GM12874 (cell line): ENCODE data around the gene DSTYK.

Experiments used
- TF ChIP-seq, protein P1 (sequence below): IDR thresholded peaks from 2 replicates; pipeline ENCODE4 v1.5.1; 2011; ENCODE audit warnings: low read depth, mild to moderate bottlenecking, control low read depth, low read length, moderate library complexity; ENCODE audit not compliant: insufficient read depth

The DSTYK gene

DNA sequence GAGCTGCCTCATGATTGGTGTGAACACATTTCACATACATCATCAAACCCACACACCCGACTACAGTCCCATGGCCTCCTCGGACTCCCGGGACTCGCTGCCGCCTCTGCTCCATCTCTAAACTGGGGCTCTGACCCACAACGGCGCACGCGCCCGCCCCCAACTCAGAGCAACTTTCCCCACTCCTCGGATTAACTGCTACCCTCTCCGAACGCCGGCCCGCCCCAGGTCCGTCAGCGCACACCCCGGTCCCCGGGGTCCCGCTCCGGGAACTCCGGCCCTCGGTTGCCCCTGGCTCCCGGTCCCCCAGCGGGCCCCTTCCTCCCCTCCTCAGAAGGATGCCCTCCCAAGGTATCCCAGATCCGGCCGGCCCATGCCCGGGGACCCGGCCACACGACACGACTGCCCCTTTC, 740 bp downstream of the DSTYK start:
- TF ChIP-seq, protein P1, sequence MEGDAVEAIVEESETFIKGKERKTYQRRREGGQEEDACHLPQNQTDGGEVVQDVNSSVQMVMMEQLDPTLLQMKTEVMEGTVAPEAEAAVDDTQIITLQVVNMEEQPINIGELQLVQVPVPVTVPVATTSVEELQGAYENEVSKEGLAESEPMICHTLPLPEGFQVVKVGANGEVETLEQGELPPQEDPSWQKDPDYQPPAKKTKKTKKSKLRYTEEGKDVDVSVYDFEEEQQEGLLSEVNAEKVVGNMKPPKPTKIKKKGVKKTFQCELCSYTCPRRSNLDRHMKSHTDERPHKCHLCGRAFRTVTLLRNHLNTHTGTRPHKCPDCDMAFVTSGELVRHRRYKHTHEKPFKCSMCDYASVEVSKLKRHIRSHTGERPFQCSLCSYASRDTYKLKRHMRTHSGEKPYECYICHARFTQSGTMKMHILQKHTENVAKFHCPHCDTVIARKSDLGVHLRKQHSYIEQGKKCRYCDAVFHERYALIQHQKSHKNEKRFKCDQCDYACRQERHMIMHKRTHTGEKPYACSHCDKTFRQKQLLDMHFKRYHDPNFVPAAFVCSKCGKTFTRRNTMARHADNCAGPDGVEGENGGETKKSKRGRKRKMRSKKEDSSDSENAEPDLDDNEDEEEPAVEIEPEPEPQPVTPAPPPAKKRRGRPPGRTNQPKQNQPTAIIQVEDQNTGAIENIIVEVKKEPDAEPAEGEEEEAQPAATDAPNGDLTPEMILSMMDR: no peak

DNA sequence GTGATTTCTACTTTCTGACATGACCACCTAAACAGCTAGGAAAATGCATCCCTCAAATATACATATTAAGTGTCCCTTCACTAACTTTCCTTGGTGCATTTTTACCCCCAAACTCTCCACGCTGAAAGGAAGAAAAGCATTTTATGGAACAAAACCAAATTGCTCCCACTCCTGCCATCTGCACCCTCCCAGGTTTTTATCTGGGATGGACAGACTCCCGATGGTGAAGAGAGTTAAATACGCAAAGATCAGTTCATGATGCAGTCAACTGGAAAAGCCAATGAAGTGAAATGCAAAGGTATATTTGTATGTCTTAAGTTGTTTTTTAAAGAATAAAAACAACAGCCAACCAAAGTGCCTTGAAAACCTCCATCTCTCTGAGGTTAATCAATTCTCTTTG, 2.7 kb downstream of the DSTYK start:
- TF ChIP-seq, protein P1: no peak

DNA sequence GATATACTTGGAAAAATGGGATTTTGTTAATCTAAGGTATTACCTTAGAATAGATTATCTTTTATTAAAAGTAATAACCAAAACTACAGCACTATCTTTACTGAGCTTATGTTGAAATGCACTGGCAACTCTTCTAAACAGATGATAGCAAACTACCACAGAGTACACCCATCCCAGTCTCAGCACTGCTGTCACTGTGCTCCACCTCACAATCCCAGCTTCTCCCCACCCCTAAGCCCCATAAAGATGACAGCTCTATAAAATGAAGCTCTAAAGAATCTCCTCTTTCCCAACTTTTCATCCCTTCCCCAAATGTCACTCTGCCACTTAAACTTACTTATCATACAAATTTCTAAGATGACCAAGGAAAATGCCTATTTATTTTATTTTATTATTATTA, 6.4 kb downstream of the DSTYK start:
- TF ChIP-seq, protein P1: no peak

DNA sequence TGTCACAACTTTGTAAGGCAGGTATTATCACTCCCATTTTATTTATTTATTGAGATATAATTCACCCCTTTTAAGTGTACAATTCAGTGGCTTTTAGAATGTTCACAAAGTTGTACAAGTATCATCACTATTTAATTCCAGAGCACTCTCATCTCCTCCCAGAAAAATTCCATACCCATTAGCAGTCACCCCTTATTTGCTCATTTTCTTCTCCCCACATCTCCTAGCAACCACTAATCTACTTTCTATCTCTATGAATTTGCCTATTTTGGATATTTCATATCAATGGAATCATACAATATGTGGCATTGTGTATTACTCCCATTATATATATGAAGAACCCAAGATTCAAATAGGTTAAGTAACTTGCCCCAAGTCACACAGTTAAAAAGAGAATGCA, 7.0 kb downstream of the DSTYK start:
- TF ChIP-seq, protein P1: no peak

DNA sequence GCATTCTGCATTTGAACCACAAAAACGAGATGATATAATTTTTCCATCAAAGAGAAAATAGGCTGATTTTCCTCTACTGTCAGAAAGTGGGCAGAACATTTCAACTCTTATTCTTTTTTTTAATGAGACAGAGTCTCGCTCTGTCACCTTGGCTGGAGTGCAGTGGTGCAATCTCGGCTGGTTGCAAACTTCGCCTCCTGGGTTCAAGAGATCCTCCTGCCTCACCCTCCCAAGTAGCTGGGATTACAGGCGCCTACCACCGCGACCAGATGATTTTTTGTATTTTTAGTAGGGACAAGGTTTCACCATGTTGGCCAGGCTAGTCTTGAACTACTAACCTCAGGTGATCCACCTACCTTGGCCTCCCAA, 11.6 kb downstream of the DSTYK start:
- TF ChIP-seq, protein P1: no peak

DNA sequence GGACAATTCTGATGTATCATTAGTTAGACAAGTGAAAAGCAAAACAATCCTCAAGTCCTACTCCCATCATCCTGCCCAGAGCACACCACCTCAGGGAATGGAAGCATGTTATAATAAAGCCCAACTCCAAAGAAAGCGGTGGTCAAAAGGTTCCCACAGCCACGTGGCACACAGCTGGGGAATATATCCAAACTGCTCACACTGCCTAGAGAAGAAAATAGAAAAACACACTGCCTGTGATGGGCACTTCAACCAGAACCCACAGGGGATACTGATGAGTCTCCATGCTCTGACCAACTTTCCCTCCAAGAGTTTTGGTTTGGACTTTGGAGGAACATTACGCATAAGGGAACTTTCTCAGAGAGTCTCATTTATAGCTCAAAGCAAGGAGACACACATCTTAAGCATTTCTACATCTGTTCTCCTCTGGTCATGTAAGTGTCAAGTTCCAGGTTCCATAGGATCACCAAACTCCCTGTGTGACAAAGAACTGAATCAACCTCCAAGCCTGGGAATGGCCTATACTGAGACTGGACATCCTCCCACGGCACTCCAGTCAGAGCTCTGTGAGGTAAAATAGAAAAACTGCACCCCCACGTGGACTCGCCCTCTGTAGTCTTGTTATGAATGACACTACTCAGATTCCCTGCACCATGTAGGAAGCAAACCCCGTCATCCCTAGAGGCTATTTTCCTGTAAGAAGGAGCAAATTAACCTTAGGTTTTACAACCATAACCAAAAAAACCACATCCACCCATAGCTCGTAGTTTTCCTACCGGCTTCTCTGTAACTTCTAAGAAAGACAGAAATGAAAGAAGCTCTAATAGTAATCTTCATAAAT, 12.2 kb downstream of the DSTYK start:
- TF ChIP-seq, protein P1: no peak

DNA sequence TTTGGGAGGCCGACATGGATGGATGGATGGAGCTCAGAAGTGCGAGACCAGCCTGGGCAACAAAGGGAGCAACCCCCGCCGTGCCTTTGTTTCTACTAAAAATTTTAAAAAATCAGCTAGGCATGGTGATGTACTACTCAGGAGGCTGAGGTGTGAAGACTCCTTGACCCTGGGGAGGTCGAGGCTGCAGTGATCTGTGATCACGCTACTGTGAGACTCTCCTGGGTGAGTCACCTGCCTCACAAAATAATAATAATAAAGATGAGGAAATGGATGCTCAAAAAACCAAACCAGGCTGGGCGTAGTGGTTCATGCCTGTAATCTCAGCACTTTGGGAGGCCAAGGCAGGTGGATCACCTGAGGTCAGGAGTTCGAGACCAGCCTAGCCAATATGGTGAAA, 19.2 kb downstream of the DSTYK start:
- TF ChIP-seq, protein P1: no peak
